Stimulated activated naive CD8-positive, alpha-beta T cell treated with anti-CD3 and anti-CD28 coated beads, Interleukin-15, amount 100 ng/mL, for 72 hours (primary cell): ENCODE results near the gene ANKRD35.
A peak's percentile ranks its signal among the peaks of the same experiment; 100 is the strongest.

ENCODE experiments used
- ATAC-seq: fragments of 150-1000 bp; cut with Tn5 transposase; 2 replicates; pipeline ENCODE4 v1.10.0; 2021; ENCODE audit warnings: mild to moderate bottlenecking, moderate library complexity
- DNase-seq, 2 donors: peaks; one replicate each; pipeline ENCODE4 v3.0.0; 2021 to 2022
- H3K27ac Mint-ChIP-seq, 2 donors: one replicate each; pipeline ENCODE4 v1.8.0; 2022; ENCODE audit warnings: mild to moderate bottlenecking in 2 of 2, mixed read lengths in 2 of 2, moderate library complexity in 2 of 2
- H3K27me3 Mint-ChIP-seq: one replicate; pipeline ENCODE4 v1.8.0; 2022; ENCODE audit warnings: mixed read lengths
- H3K4me1 Mint-ChIP-seq: one replicate; pipeline ENCODE4 v1.8.0; 2022; ENCODE audit warnings: mild to moderate bottlenecking, mixed read lengths
- H3K4me3 Mint-ChIP-seq, 2 donors: one replicate each; pipeline ENCODE4 v1.8.0; 2022; ENCODE audit warnings: mild to moderate bottlenecking in 2 of 2, mixed read lengths in 2 of 2, moderate library complexity in 1 of 2
- H3K9me3 Mint-ChIP-seq, 2 donors: one replicate each; pipeline ENCODE4 v1.8.0; 2022; ENCODE audit warnings: mixed read lengths in 2 of 2

The ANKRD35 gene

GRCh38 chr1:145906954-145907753 lies 21.5 kb upstream of the ANKRD35 start:
- H3K4me3 Mint-ChIP-seq = no peak overlapping the region
- H3K9me3 Mint-ChIP-seq = no peaks in the 10 kb centered on the region
- H3K27me3 Mint-ChIP-seq = no peaks in the 10 kb centered on the region
- ATAC-seq = no peak
- H3K4me1 Mint-ChIP-seq = no peaks in the 10 kb centered on the region
- DNase-seq = no peak
- H3K27ac Mint-ChIP-seq = no peak overlapping the region

DNA sequence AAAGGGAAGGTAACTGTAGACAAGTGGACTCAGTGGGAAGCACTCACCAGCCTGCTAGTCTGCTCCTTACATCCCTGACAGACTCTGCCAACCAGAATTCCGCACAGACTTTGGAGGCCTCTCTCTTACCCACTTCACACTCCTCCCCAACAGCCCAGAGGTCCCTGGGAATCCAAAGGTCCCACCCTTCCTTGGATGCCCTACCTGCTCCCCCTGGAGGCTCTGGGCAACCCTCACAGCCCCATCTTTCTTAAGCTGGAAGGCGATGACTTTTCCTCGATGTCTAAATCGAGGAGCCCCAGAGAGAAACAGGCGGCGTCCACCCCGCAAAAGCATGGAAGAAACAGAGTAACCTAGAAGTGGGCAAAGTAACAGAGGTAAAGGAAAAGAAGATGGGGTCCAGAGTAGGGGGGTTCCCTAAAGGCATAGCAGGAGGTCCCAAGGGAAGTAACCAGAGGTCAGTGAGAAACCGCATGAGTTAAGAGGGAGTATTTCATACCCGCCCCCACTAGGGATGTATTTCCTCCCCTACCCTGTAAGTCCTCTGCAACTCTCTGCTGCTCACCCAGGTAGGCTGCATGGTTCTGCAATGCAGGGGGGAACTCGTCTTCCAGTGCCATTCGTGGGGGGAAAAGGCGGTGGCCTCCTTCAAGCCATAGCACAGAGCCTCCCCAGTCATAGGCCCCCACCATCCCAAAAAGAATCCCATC lies 15.8 kb upstream of the ANKRD35 start:
- Mint-ChIP-seq H3K27me3 (no peaks in the 10 kb centered on the region), H3K4me1 (no peaks in the 10 kb centered on the region), H3K9me3 (no peaks in the 10 kb centered on the region), H3K27ac (peak overlapping the region in 1 of 2 donors; percentile 37), H3K4me3 (no peak overlapping the region)
- ATAC-seq (no peak), DNase-seq (no peak)

GRCh38 chr1:145898756-145899155 lies 13.1 kb upstream of the ANKRD35 start:
- ATAC-seq (no peak), DNase-seq (no peak)
- Mint-ChIP-seq H3K27ac (peak overlapping the region in 1 of 2 donors; percentile 40), H3K27me3 (no peaks in the 10 kb centered on the region), H3K4me3 (no peak overlapping the region), H3K9me3 (no peaks in the 10 kb centered on the region), H3K4me1 (no peaks in the 10 kb centered on the region)

DNA sequence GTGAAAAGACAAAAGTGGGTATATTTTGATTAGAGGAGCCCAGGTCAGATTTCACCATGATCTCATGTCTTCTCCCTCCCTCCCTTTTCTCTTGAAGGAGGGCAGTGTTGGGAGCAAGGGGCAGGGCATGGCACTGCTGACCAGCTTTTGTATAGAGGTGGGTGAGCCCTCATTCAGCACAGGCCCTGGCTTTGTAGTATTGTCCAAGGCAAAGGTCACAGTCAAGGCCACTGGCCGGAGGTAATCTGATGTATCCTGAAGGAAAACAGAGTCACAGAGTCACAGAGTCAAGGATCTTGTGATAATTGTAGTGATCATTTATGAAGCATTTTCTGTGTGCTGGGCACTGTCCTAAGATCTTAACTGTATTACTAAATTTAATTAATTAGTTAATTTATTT lies 12.3 kb upstream of the ANKRD35 start:
- Mint-ChIP-seq H3K4me3 (no peak overlapping the region), H3K27ac (no peak overlapping the region), H3K4me1 (no peaks in the 10 kb centered on the region), H3K9me3 (no peaks in the 10 kb centered on the region), H3K27me3 (no peaks in the 10 kb centered on the region)
- ATAC-seq (no peak), DNase-seq (no peak)

DNA sequence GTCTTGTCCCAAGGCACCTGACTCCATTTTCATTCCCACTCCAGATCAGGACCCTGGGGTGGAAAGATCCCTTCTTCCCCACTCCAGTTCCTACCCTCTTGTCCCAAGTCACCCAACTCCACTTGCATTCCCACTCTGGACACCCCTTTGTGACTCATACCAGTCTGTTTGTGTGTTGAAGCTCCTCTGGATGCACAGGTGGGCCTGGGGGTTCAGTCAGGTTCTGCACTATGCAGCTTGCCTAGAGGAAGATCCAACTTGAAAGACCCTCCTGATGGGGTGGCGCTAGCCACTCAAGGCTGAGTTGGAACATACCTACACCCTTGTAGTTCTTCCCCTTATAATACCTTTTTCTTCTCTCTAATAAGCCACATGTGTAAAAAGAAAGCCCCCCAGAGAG lies 9.8 kb upstream of the ANKRD35 start:
- no peaks in the 10 kb centered on the region for H3K4me1 Mint-ChIP-seq
- DNase-seq = no peak
- H3K27me3 Mint-ChIP-seq = no peaks in the 10 kb centered on the region
- H3K4me3 Mint-ChIP-seq = no peak overlapping the region
- H3K9me3 Mint-ChIP-seq = no peaks in the 10 kb centered on the region
- no peak for ATAC-seq
- no peak overlapping the region for H3K27ac Mint-ChIP-seq

- H3K27ac Mint-ChIP-seq = no peak overlapping the region
- no peak overlapping the region for H3K4me3 Mint-ChIP-seq
- no peak for DNase-seq
- no peak for ATAC-seq
- H3K27me3 Mint-ChIP-seq = no peaks in the 10 kb centered on the region
- no peaks in the 10 kb centered on the region for H3K9me3 Mint-ChIP-seq
- no peaks in the 10 kb centered on the region for H3K4me1 Mint-ChIP-seq
Measured at GRCh38 chr1:145893306-145894055, 7.8 kb upstream of the ANKRD35 start.

GRCh38 chr1:145892486-145893087 lies 6.9 kb upstream of the ANKRD35 start:
- Mint-ChIP-seq H3K9me3 (no peaks in the 10 kb centered on the region), H3K4me1 (no peaks in the 10 kb centered on the region)
- no peak for DNase-seq

DNA sequence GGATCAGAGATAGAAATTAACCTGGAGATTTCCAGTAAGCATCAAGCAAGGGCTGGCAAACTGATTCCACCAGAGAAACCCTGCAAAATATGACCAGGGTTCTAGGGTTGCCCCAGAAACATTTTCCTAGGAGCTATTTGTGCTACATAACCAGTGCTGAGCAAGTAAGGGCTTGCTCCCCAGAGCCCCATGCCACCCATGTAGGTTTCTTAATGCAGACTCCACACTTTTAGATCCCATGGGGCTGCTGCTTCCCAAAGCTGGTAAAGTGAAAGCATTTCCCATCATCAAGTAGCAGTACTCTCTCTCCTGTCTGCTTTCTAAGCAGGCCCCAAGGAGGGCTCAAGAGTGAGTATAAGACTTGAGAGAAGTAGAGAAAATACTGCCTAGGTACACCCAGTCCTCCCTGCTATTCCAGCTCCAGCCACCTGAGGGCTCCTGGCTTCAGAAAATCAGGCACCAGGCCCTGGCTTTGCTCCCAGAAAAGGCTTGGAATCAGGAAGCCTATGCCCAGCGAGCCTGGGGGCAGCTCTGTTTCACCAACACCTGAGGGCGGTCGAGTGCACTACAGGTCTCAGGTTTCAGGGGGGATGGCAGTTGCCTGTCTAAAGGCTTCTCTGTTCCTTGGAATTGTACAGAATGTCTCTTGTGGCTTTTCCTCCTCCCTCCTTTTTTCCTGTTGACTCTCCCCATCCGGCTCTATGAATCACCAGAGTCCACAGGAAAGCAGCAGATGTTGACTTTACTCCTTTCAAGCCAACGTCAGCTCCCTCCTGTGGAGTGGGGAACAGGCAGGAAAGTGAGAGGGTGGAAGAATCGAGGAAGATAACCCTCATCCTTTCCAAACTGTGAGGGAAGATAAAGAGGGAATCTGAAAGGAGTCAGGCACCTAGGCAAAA lies 6.2 kb upstream of the ANKRD35 start:
- Mint-ChIP-seq H3K9me3 (no peaks in the 10 kb centered on the region), H3K4me1 (no peaks in the 10 kb centered on the region), H3K4me3 (no peak overlapping the region), H3K27me3 (no peaks in the 10 kb centered on the region), H3K27ac (no peak overlapping the region)
- ATAC-seq = peak; percentile 81
- peak; percentile 43 to 52 for DNase-seq

More at GRCh38 chr1:145892486-145893087, 6.9 kb upstream of the ANKRD35 start:
- Mint-ChIP-seq H3K27me3 (no peaks in the 10 kb centered on the region), H3K27ac (no peak overlapping the region), H3K4me3 (no peak overlapping the region)
- ATAC-seq = no peak

GRCh38 chr1:145891143-145891542 lies 5.5 kb upstream of the ANKRD35 start:
- ATAC-seq (no peak), DNase-seq (no peak)
- no peak overlapping the region for H3K4me3 Mint-ChIP-seq
- no peaks in the 10 kb centered on the region for H3K27me3 Mint-ChIP-seq
- no peaks in the 10 kb centered on the region for H3K9me3 Mint-ChIP-seq
- H3K4me1 Mint-ChIP-seq = peaks cover 2% of the 10 kb centered on the region
- H3K27ac Mint-ChIP-seq = no peak overlapping the region

- no peak for DNase-seq
- Mint-ChIP-seq H3K4me3 (no peak overlapping the region), H3K27me3 (peaks cover 10% of the 10 kb centered on the region), H3K27ac (no peak overlapping the region), H3K9me3 (no peaks in the 10 kb centered on the region), H3K4me1 (peaks cover 16% of the 10 kb centered on the region)
- no peak for ATAC-seq
Measured at GRCh38 chr1:145889722-145890121, 4.1 kb upstream of the ANKRD35 start.

DNA sequence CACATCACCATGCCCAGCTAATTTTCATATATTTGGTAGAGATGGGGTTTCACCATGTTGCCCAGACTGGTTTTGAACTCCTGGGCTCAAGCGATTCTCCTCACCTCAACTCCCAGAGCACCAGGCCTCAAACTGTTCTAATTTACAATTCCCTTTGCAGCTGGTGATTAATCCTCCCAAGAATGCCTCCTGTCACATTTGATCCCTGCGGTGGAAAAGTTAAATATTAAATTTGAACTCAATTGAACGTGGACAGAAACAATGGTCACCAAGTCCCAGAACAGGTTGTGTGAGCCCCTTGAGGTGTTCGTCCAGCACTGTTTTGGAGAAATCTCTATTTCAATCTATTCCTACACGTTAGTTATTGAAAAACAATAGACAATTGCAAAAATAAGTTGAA lies 2.0 kb upstream of the ANKRD35 start:
- H3K27ac Mint-ChIP-seq = no peak overlapping the region
- ATAC-seq = no peak
- H3K27me3 Mint-ChIP-seq = peaks cover 31% of the 10 kb centered on the region

DNA sequence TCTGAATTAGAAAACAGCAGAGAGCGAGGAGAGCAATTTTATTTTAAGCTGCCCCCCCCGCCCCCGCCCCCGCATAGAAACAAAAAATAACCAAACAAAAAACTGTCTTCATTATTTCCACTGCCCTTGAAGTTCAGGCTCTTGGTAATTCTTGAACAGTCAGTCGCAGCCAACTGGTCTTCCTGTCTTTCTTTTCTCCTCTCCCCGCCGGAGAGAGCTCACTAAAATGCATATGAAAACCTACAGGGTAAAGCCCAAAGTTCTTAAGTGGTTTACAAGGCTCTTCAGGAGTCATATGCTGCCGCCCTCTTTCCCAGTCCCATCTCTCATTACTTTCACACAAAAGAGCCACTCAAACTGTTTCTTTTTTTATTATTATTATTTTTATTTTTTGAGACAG lies 1.1 kb upstream of the ANKRD35 start:
- peaks cover 39% of the 10 kb centered on the region for H3K27me3 Mint-ChIP-seq
- no peak for DNase-seq
- H3K4me3 Mint-ChIP-seq = peak overlapping the region; percentile 33 to 59
- H3K4me1 Mint-ChIP-seq = peaks cover 20% of the 10 kb centered on the region
- ATAC-seq = no peak
- no peak overlapping the region for H3K27ac Mint-ChIP-seq
- no peaks in the 10 kb centered on the region for H3K9me3 Mint-ChIP-seq

More for the DNA sequence above, 2.0 kb upstream of the ANKRD35 start:
- Mint-ChIP-seq H3K9me3 (no peaks in the 10 kb centered on the region), H3K4me1 (peaks cover 20% of the 10 kb centered on the region), H3K4me3 (no peak overlapping the region)
- no peak for DNase-seq

- Mint-ChIP-seq H3K27me3 (peaks cover 39% of the 10 kb centered on the region), H3K27ac (no peak overlapping the region), H3K9me3 (no peaks in the 10 kb centered on the region), H3K4me3 (peak overlapping the region; percentile 79 to 86), H3K4me1 (peaks cover 20% of the 10 kb centered on the region)
- DNase-seq (no peak), ATAC-seq (no peak)
Measured at GRCh38 chr1:145886390-145886789, 724 bp upstream of the ANKRD35 start.

GRCh38 chr1:145884675-145885074 lies 991 bp downstream of the ANKRD35 start:
- Mint-ChIP-seq H3K27ac (no peak overlapping the region), H3K4me1 (peaks cover 20% of the 10 kb centered on the region), H3K9me3 (no peaks in the 10 kb centered on the region), H3K4me3 (peak overlapping the region; percentile 79 to 86), H3K27me3 (peaks cover 39% of the 10 kb centered on the region)
- ATAC-seq (no peak), DNase-seq (no peak)

- H3K4me3 Mint-ChIP-seq = no peak overlapping the region
- H3K27me3 Mint-ChIP-seq = peaks cover 45% of the 10 kb centered on the region
- DNase-seq = no peak
- no peak overlapping the region for H3K27ac Mint-ChIP-seq
- ATAC-seq = no peak
- peaks cover 4% of the 10 kb centered on the region for H3K4me1 Mint-ChIP-seq
- H3K9me3 Mint-ChIP-seq = no peaks in the 10 kb centered on the region
Measured at GRCh38 chr1:145879775-145880174, 5.9 kb downstream of the ANKRD35 start.
